ENCODE measurements around the gene IFT20. TPM values are rescaled to one million over a fixed set of nuclear protein-coding genes. Genes with fewer than 3 reads are reported as not detected.

Gene IFT20
- total and polyA plus RNA-seq, 9 of the 15 experiments (the other 6 are each of a cell fraction or from before 2014, with no cell fraction given) = 11.2 to 38.6 (median 20.1) TPM

DNA sequence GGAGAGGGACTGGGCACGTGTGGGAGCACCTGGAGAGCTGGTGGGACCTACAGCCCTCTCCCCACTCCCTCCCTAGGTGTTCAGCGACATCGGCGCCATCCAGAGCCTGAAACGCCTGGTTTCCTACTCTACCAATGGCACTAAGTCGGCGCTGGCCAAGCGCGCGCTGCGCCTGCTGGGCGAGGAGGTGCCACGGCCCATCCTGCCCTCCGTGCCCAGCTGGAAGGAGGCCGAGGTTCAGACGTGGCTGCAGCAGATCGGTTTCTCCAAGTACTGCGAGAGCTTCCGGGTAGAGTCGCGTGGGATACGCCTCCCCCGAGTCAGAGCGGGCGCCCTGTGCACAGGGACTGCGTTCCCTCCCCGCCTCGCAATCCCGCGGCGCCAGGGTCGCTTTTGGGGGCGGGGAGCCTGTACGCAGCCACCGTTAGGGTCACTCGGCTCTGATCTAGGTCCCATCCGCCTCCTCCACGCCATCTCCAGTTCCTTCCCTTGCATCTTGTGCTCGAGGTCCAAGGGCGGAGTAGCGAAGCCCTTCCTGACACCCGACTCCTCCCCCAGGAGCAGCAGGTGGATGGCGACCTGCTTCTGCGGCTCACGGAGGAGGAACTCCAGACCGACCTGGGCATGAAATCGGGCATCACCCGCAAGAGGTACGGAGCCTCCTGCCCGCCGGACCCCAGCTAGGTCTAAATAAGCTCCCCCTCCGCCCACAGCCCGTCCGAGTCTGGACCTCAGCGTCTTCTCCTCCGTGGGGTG, 49.2 kb upstream of the IFT20 start (continued):
- TF ChIP-seq, protein P1, sequence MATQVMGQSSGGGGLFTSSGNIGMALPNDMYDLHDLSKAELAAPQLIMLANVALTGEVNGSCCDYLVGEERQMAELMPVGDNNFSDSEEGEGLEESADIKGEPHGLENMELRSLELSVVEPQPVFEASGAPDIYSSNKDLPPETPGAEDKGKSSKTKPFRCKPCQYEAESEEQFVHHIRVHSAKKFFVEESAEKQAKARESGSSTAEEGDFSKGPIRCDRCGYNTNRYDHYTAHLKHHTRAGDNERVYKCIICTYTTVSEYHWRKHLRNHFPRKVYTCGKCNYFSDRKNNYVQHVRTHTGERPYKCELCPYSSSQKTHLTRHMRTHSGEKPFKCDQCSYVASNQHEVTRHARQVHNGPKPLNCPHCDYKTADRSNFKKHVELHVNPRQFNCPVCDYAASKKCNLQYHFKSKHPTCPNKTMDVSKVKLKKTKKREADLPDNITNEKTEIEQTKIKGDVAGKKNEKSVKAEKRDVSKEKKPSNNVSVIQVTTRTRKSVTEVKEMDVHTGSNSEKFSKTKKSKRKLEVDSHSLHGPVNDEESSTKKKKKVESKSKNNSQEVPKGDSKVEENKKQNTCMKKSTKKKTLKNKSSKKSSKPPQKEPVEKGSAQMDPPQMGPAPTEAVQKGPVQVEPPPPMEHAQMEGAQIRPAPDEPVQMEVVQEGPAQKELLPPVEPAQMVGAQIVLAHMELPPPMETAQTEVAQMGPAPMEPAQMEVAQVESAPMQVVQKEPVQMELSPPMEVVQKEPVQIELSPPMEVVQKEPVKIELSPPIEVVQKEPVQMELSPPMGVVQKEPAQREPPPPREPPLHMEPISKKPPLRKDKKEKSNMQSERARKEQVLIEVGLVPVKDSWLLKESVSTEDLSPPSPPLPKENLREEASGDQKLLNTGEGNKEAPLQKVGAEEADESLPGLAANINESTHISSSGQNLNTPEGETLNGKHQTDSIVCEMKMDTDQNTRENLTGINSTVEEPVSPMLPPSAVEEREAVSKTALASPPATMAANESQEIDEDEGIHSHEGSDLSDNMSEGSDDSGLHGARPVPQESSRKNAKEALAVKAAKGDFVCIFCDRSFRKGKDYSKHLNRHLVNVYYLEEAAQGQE (IDR thresholded peaks at IDR 0.05; ENCODE audit: borderline replicate concordance) = 0 out of 2 replicates have a peak, but pooled peaks have one; percentile 20
- TF ChIP-seq, protein P1 (CRISPR knock-in tag; IDR thresholded peaks at IDR 0.05; ENCODE audit: low read depth) = no peak
- no peak for TF ChIP-seq SREBF2 (CRISPR knock-in tag; IDR thresholded peaks at IDR 0.05)

Measured in K562 (cell line).